ENCODE measurements around the gene FKBP6. TPM values are rescaled to one million over a fixed set of nuclear protein-coding genes. Genes with fewer than 3 reads are reported as not detected.
"Not testable (repeated sequence)": the region's sequence is repeated elsewhere in the genome, so short reads cannot be mapped to it uniquely, and the experiment has no call there.

FKBP6 gene
- total RNA-seq, 2 experiments from 2014 or later: not detected

GRCh38 chr7:73308074-73308664 is 19.8 kb upstream of the FKBP6 start:
- no peaks in the 10 kb centered on the region for H3K9me3 Mint-ChIP-seq

GRCh38 chr7:73308665-73309214 is 19.2 kb upstream of the FKBP6 start, which contains the start of gene NSUN5:
Gene NSUN5 (minus strand): TSS chr7:73308826. CDS start chr7:73308790, 36 bp downstream.
- intact Hi-C loops (cut with DNase I, micrococcal nuclease): no loop called here
- DNase-seq (peak; percentile 80 to 95 (median 88)), ATAC-seq (ENCODE audit: poor library complexity) (peak; percentile 97)
- POLR2A ChIA-PET: interaction anchor here (1.3 kb wide), 2 partner anchors 15 to 480 kb away, joined by 4 to 6 read pairs; no protein-coding TSS in a partner anchor
- H3K4me3 ChIP-seq (ENCODE audit: low read length): peak within 1 kb of the TSS; percentile 79
- H3K4me1 Mint-ChIP-seq (ENCODE audit: low read depth): peaks cover 37% of the 10 kb centered on the region
- no peaks in the 10 kb centered on the region for H3K9me3 Mint-ChIP-seq
- CTCF ChIA-PET: no interaction called here
- peaks cover 24% of the 10 kb centered on the region for H3K4me1 ChIP-seq (ENCODE audit: insufficient read depth, low read length)
- TF ChIP-seq CTCF (IDR thresholded peaks at IDR 0.05): no peak
- peaks cover 38% of the 10 kb centered on the region for H3K36me3 ChIP-seq (ENCODE audit: insufficient read depth, low read length)
- H3K4me3 Mint-ChIP-seq: peak within 1 kb of the TSS; percentile 98
- H3K27me3 ChIP-seq (ENCODE audit: control insufficient read depth in 1 of 2, insufficient read depth in 2 of 2, low read length in 2 of 2): no peaks in the 10 kb centered on the region
- H3K36me3 Mint-ChIP-seq (ENCODE audit: low read depth): peaks cover 45% of the 10 kb centered on the region
- peak within 1 kb of the TSS; percentile 11 to 22 for H3K27ac ChIP-seq (ENCODE audit: low read depth in 1 of 2, low read length in 2 of 2)
- peak within 1 kb of the TSS; percentile 79 for H3K27ac Mint-ChIP-seq
- no peaks in the 10 kb centered on the region for H3K27me3 Mint-ChIP-seq
- H3K9me3 ChIP-seq (ENCODE audit: control insufficient read depth in 1 of 2, insufficient read depth in 1 of 2, low read length in 2 of 2): no peaks in the 10 kb centered on the region

More at GRCh38 chr7:73308074-73308664, 19.8 kb upstream of the FKBP6 start:
- DNase-seq (peak in 1 of 14 experiments; percentile 9), ATAC-seq (ENCODE audit: poor library complexity) (peak; percentile 34)
- H3K27me3 ChIP-seq (ENCODE audit: control insufficient read depth in 1 of 2, insufficient read depth in 2 of 2, low read length in 2 of 2): no peaks in the 10 kb centered on the region
- H3K4me3 ChIP-seq (ENCODE audit: low read length): peak overlapping the region; percentile 79
- peaks cover 44% of the 10 kb centered on the region for H3K36me3 ChIP-seq (ENCODE audit: insufficient read depth, low read length)
- H3K4me1 ChIP-seq (ENCODE audit: insufficient read depth, low read length): peaks cover 24% of the 10 kb centered on the region
- no peak for TF ChIP-seq CTCF (IDR thresholded peaks at IDR 0.05)
- Mint-ChIP-seq H3K27me3 (no peaks in the 10 kb centered on the region), H3K4me3 (peak overlapping the region; percentile 98), H3K4me1 (ENCODE audit: low read depth) (peaks cover 37% of the 10 kb centered on the region), H3K27ac (peak overlapping the region; percentile 79), H3K36me3 (ENCODE audit: low read depth) (peaks cover 46% of the 10 kb centered on the region)
- H3K9me3 ChIP-seq (ENCODE audit: control insufficient read depth in 1 of 2, insufficient read depth in 1 of 2, low read length in 2 of 2): no peaks in the 10 kb centered on the region
- peak overlapping the region in 1 of 2 donors; percentile 11 for H3K27ac ChIP-seq (ENCODE audit: low read depth in 1 of 2, low read length in 2 of 2)
- intact Hi-C loops (cut with DNase I, micrococcal nuclease): no loop called here
- ChIA-PET CTCF (no interaction called here), POLR2A (interaction anchor here (1.3 kb wide), 2 partner anchors 16 to 479 kb away, joined by 4 to 6 read pairs; no protein-coding TSS in a partner anchor)

GRCh38 chr7:73311421-73311820 is 16.5 kb upstream of the FKBP6 start:
- peaks cover 30% of the 10 kb centered on the region for H3K4me1 Mint-ChIP-seq (ENCODE audit: low read depth)
- H3K4me3 Mint-ChIP-seq; H3K27me3 Mint-ChIP-seq; DNase-seq; H3K27me3 ChIP-seq (ENCODE audit: control insufficient read depth in 1 of 2, insufficient read depth in 2 of 2, low read length in 2 of 2); POLR2A ChIA-PET; H3K27ac ChIP-seq (ENCODE audit: low read depth in 1 of 2, low read length in 2 of 2); H3K27ac Mint-ChIP-seq; ATAC-seq (ENCODE audit: poor library complexity); H3K4me3 ChIP-seq (ENCODE audit: low read length); H3K9me3 ChIP-seq (ENCODE audit: control insufficient read depth in 1 of 2, insufficient read depth in 1 of 2, low read length in 2 of 2); intact Hi-C loops (cut with DNase I, micrococcal nuclease); H3K9me3 Mint-ChIP-seq; CTCF ChIA-PET: not testable (repeated sequence)
- peaks cover 24% of the 10 kb centered on the region for H3K4me1 ChIP-seq (ENCODE audit: insufficient read depth, low read length)
- peaks cover 24% of the 10 kb centered on the region for H3K36me3 Mint-ChIP-seq (ENCODE audit: low read depth)
- H3K36me3 ChIP-seq (ENCODE audit: insufficient read depth, low read length): peaks cover 13% of the 10 kb centered on the region
